HT-29 (cell line): ENCODE measurements around the gene CDH23. TPM values are rescaled to one million over a fixed set of nuclear protein-coding genes. Genes with fewer than 3 reads are reported as not detected.

Source experiments
- DNase-seq: peaks from one replicate; pipeline ENCODE4 v3.0.0-alpha.2; 2015; ENCODE audit warnings: low spot score
- total RNA-seq: library from RNA; depleted of rRNA; stranded (reverse); fragments of >200 nt; shearing (Covaris generic); gene quantifications from 2 replicates; pipeline ENCODE4 v1.2.3, GENCODE V29; 2014

Gene CDH23
- total RNA-seq, 1 experiment from 2014 or later, result 0.05 TPM

- DNase-seq, result no peak
These were observed 69.0 kb downstream of the CDH23 start for GRCh38 chr10:71465551-71466252.

DNA sequence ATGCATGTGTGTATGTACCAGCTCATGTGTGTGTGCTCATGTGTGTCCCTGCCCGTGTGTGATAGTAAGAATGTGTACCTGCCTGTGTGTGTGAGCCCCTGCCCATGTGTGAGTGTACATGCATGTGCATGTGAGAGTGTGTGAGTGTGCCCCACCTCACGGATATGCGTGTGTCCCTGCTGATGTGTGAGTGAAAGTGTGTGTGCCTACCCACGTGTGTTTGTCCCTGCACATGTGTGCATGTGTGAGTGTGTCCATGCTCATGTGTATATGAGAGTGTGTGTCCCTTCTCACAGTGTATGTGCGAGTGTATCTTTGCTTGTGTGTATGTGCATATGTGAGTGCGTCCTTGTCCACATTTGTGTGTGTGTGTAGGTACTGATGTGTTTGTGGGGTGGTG is 69.6 kb downstream of the CDH23 start:
- DNase-seq, result no peak

GRCh38 chr10:71467161-71467560 is 70.4 kb downstream of the CDH23 start:
- no peak for DNase-seq

DNA sequence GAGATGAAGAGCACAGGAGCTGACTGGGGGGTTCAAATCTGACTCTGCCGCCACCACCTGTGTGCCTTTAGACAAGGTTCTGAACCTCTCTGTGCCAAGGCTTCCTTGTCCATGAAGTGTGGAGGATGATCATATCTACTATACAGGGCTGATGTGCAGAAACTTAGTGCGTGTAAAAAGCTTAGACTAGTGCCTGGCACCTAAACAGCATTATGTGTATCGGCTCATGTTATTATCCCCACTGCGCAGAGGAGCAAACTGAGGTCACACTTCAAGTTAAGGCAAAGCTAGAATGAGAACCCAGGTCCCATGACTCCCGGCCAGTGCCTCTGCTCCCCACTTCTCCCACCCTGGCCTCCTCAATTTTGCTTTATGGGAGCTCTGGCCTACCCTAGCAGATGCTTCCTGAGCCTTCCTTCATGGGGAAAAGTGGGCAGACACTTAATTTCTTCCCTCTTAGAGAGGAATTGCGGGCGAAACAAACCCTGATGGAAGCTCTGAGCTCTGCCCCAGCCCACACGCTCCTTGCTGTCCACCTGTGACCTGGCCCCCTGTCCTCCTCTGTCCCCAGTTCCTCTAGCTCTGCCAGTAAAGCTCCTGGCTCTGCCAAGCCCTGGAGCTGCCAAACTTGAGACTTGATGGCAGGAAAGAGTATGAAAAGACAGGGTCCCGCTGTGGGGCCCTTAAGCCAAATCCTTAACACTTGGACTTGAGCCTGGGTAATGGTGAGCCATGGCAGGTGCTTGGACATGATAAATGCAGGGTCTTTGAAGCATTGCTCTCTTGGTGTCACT is 71.0 kb downstream of the CDH23 start:
- no peak for DNase-seq

DNA sequence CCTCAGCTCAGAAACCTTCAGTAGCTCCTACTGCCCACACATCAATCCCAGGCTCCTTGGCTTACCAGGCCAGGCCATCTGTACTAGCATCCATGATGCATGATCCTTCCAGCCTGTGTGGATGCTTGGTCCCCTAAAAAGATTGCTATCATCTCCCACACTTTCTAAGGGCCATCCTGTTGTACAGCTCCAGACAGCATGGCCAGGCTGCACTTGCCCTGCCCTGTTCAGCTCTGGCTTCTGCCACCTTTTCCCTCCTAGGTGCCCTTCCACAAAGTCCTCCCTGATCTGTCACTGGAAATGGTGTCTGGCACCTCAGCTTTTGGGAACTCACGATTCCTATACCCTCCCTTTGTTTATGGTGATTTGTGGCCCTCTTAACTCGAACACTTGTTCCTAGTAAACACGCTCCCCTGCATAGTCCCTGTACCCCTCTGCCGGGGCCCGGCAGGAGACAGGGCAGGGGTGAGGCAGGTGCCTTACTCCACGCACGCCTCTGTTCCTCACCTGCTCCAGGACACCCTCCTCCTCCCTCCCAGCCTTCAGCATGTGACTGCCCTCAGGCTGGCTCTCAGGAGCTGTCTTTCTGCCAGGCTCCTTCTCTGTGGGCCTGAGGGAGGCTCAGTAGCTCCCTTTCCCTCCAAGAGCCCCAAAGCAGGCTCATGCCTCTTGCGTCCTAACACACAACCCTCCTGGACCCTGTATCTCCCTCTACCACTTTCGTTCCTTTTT is 71.8 kb downstream of the CDH23 start:
- no peak for DNase-seq

GRCh38 chr10:71471006-71471405 is 74.3 kb downstream of the CDH23 start:
- no peak for DNase-seq

DNA sequence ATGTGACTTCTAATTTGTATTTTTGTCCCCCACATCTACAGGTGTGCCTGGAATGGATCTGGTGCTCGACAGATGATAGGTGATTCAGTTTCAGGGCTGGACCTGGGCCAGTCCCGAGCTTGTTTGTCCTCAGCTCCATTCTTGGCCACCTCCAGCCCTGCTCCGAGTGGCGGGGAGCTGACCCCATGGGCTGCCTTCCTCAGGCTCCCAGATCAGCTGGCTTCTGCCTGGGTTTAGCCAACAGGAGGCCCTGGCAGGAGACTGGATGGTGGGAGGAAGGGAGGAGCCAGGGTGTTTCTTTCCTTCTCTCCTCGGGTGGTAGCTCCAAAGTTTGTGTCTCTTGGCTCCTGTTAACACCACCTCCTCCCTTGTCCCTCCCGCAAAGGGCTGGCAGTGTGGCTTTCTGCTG is 75.2 kb downstream of the CDH23 start:
- DNase-seq, result no peak

- DNase-seq, result no peak
These were observed 75.7 kb downstream of the CDH23 start for GRCh38 chr10:71472466-71472865.

- no peak for DNase-seq
These were observed 76.2 kb downstream of the CDH23 start for GRCh38 chr10:71472912-71473311.

DNA sequence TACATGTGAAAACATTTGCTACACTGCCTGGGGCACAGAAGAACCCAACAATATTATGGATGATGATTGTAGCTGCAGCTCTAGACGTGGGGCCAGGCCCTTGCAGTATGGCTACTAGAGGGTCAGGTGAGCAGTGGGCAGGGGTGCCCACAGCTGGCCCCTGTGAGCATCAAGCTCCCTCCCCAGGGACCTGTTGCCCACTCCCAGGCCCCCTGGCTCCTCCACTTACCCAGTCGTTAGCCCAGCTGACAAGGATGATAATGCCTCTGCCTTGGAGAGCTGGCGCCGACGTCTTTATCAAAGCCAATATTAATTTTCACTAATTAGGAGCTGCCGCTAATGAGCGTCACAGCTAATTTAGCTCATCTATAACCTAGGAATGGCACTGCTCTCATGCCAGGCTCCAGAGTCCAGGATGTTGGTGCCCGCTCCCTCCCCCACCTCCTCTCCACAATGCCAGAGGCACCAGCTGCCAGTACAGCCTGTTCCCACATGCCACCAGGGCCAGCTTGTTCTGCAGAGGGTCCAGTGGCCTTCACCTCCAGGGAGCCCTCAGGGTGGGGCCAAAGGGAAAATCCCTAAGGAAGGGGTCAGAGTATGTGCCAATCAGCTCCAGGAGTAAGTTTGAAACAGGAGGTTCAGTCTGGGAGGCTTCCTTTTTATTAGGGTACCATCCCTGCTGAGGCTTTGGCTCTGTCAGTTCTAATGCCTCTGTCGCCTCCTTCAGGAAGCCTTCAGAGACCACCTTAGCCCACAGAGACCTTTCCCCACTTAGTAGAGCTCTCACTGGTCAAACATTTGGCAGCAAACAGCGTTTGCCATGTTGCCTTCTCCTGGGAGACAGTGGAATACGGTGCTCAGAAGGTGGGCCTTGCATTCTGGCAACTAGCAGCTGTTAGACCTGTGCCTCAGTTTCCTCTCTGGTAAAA is 77.2 kb downstream of the CDH23 start:
- no peak for DNase-seq

GRCh38 chr10:71474702-71475242 is 78.1 kb downstream of the CDH23 start:
- DNase-seq, result no peak

DNA sequence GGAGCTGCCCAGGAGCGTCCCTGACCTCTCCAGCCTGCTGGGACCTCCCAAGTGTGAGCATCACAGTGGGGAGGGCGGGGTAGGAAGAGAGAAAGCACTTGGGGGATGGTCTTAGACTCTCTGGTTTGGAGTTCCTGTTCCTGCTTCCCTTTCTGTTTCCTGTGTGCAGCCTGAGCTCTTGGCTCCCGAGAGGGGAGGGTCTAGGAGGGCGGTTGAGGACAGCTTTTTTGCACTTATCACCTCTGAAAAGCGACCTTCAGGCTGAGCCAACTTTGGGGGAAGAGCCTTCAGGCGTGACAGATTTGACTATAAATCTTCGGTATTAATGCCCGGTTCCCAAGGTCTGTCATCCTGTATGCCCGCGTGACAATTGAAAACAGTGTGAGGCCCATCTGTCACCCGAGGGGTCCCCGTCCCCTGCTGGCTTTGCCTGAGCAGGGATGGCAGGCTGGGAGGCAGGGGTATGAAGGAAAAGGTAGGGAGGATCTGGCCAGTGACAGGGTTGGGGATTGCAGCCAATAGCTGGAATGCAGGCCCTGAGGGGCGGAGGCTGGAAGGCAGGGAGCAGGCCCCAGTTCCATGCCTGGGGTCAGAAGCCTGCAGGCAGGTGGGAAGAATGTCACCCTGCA is 78.6 kb downstream of the CDH23 start:
- no peak for DNase-seq

- no peak for DNase-seq
These were observed 79.7 kb downstream of the CDH23 start for GRCh38 chr10:71476228-71477011.

DNA sequence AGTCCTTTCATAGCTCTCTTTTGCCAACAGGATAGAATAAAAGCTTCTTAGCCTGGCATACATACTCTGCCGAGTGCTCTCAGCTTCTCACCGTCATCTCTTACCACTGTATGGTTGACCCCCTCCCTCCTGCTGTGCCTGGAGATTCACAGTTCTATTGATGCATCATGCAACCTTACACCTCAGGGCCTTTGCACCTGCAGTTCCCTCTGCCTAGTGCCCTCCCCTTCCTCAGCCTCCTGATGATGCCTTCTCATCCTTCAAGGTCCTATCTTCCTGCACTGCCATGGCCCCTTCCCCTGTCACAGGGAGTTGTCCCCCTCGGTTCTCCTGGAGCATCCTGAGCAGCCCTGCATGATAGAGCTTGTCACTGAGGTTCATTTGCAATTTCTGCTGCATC is 81.5 kb downstream of the CDH23 start:
- DNase-seq, result no peak

DNA sequence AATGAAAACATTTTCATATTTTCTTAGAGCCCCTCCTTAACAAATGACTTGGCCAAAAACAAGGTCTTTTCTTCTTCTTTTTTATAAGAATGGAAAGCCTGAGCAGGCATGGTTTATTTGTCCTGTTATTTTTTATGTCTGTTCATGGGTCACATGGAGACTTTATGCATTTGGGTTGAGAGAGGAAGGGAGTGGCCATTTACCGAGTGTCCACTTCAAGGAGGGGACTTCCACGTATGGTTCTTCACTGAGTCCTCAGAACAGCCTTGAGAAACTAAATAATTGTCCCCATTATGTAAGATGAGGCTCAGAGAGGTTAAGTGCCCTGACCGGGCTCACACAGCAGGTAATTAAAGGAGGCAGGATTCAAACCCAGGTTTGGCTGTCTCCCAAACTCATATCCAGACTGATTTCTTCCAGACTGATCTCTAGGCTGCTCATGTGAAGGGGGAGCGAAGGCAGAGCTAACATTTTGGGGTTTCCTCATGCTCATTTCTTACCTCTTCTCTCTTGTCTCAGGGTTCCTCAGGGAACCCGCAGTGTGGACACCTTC is 82.2 kb downstream of the CDH23 start:
- no peak for DNase-seq

GRCh38 chr10:71479831-71480230 is 83.1 kb downstream of the CDH23 start:
- DNase-seq, result no peak

GRCh38 chr10:71480662-71481061 is 83.9 kb downstream of the CDH23 start:
- no peak for DNase-seq

- DNase-seq, result no peak
These were observed 85.2 kb downstream of the CDH23 start for GRCh38 chr10:71481746-71482410.

GRCh38 chr10:71482620-71483019 is 85.9 kb downstream of the CDH23 start:
- no peak for DNase-seq
